HG03159 (cell line): ENCODE data around the gene HEXD.

Experiments
- ATAC-seq: cut with Tn5 transposase; IDR thresholded peaks from one replicate; pipeline ENCODE4 v1.9.1; 2021; ENCODE audit warnings: mild to moderate bottlenecking, moderate library complexity; ENCODE audit not compliant: unreplicated experiment

HEXD gene

GRCh38 chr17:82438401-82439193 lies 20.4 kb downstream of the HEXD start:
- no peak for ATAC-seq

GRCh38 chr17:82439194-82439828 lies 21.2 kb downstream of the HEXD start:
- no peak for ATAC-seq

- ATAC-seq, result no peak
Measured at GRCh38 chr17:82439829-82440365, 21.8 kb downstream of the HEXD start.

- no peak for ATAC-seq
Measured at GRCh38 chr17:82440469-82440981, 22.4 kb downstream of the HEXD start.

- ATAC-seq, result no peak
Measured at GRCh38 chr17:82440991-82441627, 23.0 kb downstream of the HEXD start.

- no peak for ATAC-seq
Measured at GRCh38 chr17:82441691-82442487, 23.7 kb downstream of the HEXD start.

- no peak for ATAC-seq
Measured at GRCh38 chr17:82442643-82443464, 24.7 kb downstream of the HEXD start.

GRCh38 chr17:82443465-82444283 lies 25.5 kb downstream of the HEXD start:
- ATAC-seq, result no peak

GRCh38 chr17:82444284-82444893 lies 26.2 kb downstream of the HEXD start:
- ATAC-seq, result no peak

GRCh38 chr17:82444941-82445521 lies 26.9 kb downstream of the HEXD start:
- no peak for ATAC-seq

- no peak for ATAC-seq
Measured at GRCh38 chr17:82445542-82445941, 27.4 kb downstream of the HEXD start.

GRCh38 chr17:82446124-82446523 lies 28.0 kb downstream of the HEXD start:
- ATAC-seq, result no peak

GRCh38 chr17:82446649-82447048 lies 28.5 kb downstream of the HEXD start:
- no peak for ATAC-seq

GRCh38 chr17:82447876-82448275 lies 29.7 kb downstream of the HEXD start:
- no peak for ATAC-seq

- peak; percentile 60 for ATAC-seq
Measured at GRCh38 chr17:82449131-82449882, 31.2 kb downstream of the HEXD start.

- peak; percentile 26 for ATAC-seq
Measured at GRCh38 chr17:82449883-82450356, 31.8 kb downstream of the HEXD start.

GRCh38 chr17:82450357-82451106 lies 32.4 kb downstream of the HEXD start, which contains the start of gene CYBC1:
Gene CYBC1, minus strand, starts transcription at chr17:82450752. Its CDS starts 1,498 bp downstream, at chr17:82449254.
- ATAC-seq, result peak; percentile 51
